Measurements from ENCODE around the gene RAP1GAP. TPM values are rescaled to one million over a fixed set of nuclear protein-coding genes. Genes with fewer than 3 reads are reported as not detected.

RAP1GAP gene
- total RNA-seq, 2 donors from 2014 or later: 46.5 to 104 TPM

DNA sequence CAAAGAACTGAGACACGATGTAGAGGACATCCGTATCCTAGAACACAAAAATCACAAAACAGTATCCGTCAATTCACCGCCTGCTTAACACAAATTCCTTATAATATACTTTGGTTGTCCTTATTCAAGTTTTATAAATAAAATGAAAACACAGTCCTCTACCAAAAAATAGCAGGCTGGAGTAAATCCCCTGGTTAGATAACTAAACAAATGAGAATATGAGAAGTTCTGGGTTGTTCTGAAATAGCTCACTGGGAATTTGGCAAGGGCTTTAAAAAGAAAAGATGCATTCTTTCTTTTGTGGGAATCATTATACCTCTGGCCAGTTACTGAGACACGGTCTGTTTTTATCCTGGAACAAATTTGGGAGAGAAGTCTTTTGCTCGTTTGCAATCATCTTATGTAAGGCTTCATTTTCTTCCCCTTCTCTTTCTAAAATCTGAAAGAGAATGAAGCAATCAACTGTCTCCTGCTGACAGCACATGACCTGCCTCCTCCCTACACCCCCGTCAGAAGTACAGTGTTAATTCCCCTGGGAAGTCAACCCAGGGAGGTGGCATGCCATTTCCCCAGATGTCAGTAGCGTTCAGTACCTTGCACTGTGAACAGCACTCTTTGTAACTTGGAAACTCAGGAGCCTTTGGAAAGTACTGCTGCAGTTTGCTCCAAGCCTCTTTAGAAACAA lies 37.1 kb upstream of the RAP1GAP start:
- intact Hi-C loops (cut with DNase I): no loop called here
- Histone ChIP-seq H3K4me1 (no peaks in the 10 kb centered on the region), H3K27me3 (no peaks in the 10 kb centered on the region), H3K9me3 (no peaks in the 10 kb centered on the region), H3K4me3 (no peak overlapping the region), H3K27ac (no peak overlapping the region), H3K36me3 (replicated peaks in 1 of 2; ENCODE audit: insufficient read depth in 1 of 2, low read depth in 2 of 2) (peaks cover 0 to 3% of the 10 kb centered on the region in 2 donors)
- WGBS, 2 donors: 70 to 83% methylated on average over 8 of the region's 8 CpGs
- ATAC-seq: no peak
- no peak for TF ChIP-seq POLR2A (IDR thresholded peaks at IDR 0.05)
- DNase-seq: peak in 2 of 4 donors; percentile 10 to 14

DNA sequence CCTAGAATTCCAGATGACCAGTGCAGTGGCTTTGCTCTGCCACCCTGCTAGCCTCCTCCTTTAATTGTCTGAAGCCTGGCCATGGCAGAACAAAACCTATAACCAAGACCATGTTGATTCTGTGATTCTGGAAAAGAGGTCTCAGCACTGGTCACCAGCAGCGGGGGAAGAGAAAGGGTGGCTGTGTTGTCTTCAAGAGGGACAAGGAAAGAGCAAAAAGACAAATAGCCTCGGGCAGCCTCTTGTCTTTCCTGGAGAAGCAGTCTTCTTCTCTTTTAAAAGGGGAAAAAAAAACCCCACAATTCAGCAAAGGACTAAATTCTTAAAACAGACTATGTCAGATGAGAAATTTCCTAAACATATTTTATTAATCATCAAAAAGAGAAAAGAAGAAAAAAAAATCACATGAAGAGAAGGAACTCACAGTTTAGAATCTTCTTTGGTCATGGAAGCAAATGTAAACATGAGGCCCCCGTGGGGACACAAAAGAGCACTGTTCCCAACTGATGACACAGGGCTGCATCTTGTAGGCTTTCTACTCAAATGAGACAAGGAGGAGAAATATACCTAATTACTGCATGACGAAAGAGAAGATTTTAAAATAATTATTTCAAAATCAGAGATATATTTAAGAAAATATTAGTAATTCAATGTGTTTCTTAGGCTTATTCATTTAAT lies 36.3 kb upstream of the RAP1GAP start:
- no peaks in the 10 kb centered on the region for H3K9me3 ChIP-seq
- no peak for DNase-seq
- H3K27me3 ChIP-seq: no peaks in the 10 kb centered on the region
- TF ChIP-seq, protein P1, sequence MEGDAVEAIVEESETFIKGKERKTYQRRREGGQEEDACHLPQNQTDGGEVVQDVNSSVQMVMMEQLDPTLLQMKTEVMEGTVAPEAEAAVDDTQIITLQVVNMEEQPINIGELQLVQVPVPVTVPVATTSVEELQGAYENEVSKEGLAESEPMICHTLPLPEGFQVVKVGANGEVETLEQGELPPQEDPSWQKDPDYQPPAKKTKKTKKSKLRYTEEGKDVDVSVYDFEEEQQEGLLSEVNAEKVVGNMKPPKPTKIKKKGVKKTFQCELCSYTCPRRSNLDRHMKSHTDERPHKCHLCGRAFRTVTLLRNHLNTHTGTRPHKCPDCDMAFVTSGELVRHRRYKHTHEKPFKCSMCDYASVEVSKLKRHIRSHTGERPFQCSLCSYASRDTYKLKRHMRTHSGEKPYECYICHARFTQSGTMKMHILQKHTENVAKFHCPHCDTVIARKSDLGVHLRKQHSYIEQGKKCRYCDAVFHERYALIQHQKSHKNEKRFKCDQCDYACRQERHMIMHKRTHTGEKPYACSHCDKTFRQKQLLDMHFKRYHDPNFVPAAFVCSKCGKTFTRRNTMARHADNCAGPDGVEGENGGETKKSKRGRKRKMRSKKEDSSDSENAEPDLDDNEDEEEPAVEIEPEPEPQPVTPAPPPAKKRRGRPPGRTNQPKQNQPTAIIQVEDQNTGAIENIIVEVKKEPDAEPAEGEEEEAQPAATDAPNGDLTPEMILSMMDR (IDR thresholded peaks at IDR 0.05): no peak
- no peak for TF ChIP-seq POLR2A (IDR thresholded peaks at IDR 0.05)
- intact Hi-C loops (cut with DNase I): no loop called here
- no peak for ATAC-seq
- 68% methylated on average over 4 of the region's 4 CpGs for WGBS, 2 donors
- H3K27ac ChIP-seq: no peak overlapping the region
- H3K4me1 ChIP-seq: no peaks in the 10 kb centered on the region
- peaks cover 0 to 3% of the 10 kb centered on the region in 2 donors for H3K36me3 ChIP-seq (replicated peaks in 1 of 2; ENCODE audit: insufficient read depth in 1 of 2, low read depth in 2 of 2)
- no peak overlapping the region for H3K4me3 ChIP-seq

DNA sequence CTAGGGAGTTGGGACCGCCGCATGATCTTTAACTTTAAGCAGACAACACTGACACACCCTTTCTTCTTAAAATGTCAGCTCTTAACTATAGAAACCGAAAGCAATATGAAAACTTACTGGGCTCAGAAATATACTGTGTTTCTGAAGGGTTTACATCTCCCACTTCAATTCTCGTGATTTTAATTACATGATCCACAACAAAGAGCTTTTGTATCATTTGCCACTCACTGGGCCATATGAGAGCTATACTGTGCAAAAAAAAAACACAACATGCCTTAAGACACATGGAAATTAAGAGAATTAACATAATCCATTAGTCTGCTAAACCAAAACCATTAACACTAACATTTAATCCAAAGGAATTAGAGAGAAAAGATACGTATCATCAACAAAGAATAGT lies 35.0 kb upstream of the RAP1GAP start:
- Histone ChIP-seq H3K27ac (no peak overlapping the region), H3K36me3 (replicated peaks in 1 of 2; ENCODE audit: insufficient read depth in 1 of 2, low read depth in 2 of 2) (peaks cover 0 to 3% of the 10 kb centered on the region in 2 donors), H3K9me3 (no peaks in the 10 kb centered on the region), H3K27me3 (no peaks in the 10 kb centered on the region), H3K4me3 (no peak overlapping the region), H3K4me1 (no peaks in the 10 kb centered on the region)
- no peak for ATAC-seq
- intact Hi-C loops (cut with DNase I): no loop called here
- WGBS, 2 donors: 91 to 93% methylated on average over 5 of the region's 5 CpGs
- TF ChIP-seq, protein P1 (IDR thresholded peaks at IDR 0.05): no peak
- DNase-seq: no peak

DNA sequence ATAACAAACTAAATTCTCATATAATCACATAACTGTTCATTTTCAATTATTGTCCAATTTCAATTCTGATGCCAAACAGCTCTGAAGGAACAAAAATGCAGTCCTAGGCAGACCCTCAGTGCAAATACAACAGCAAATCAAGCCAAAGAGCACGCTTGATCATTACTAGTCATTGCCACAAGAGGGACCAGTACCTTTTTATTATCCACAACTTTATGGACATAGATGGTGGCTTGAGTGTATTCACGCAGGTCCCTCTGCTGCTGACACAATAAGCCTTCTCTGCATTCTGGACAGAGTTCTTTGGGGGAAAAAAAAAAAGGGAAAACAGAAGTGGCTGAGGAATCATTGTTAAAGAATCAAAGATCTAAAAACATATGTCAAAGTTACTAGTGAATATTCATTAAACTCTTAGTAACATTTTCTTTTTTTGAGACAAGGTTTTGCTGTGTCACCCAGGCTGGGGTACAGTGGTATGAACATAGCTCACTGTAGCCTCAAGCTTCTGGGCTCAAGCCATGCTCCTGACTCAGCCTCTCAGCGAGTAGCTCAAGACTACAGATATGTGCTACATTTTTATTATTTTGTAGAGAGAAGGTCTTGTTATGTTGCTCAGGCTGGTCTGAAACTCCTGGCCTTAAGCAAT lies 34.3 kb upstream of the RAP1GAP start:
- Histone ChIP-seq H3K36me3 (replicated peaks in 1 of 2; ENCODE audit: insufficient read depth in 1 of 2, low read depth in 2 of 2) (peaks cover 0 to 3% of the 10 kb centered on the region in 2 donors), H3K27ac (no peak overlapping the region), H3K4me3 (no peak overlapping the region), H3K9me3 (no peaks in the 10 kb centered on the region), H3K4me1 (no peaks in the 10 kb centered on the region), H3K27me3 (no peaks in the 10 kb centered on the region)
- intact Hi-C loops (cut with DNase I): no loop called here
- TF ChIP-seq POLR2A (IDR thresholded peaks at IDR 0.05): no peak
- TF ChIP-seq, protein P1 (IDR thresholded peaks at IDR 0.05): peak; percentile 9 to 46 (median 37)
- ATAC-seq (no peak), DNase-seq (no peak)
- WGBS, 2 donors: 65 to 79% methylated on average over 3 of the region's 3 CpGs

DNA sequence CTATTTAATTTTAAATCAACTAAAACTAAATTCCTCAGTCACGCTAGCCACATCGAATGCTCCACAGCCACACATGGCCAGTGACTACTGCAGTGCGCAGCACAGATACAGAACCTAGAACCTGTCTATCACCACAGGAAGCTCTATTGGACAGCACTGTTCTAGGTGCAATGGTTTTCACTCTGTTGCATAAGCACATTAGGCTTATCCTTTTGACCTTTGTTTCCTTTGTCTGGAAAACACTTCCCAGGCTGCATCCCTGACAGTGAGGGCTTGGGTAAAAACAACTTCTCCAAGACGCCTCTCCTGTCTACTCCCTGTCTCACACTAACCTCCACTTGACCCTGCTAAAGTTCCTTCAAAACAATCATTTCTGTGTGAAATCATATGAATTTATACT lies 33.6 kb upstream of the RAP1GAP start:
- ATAC-seq (no peak), DNase-seq (no peak)
- TF ChIP-seq, protein P1 (IDR thresholded peaks at IDR 0.05): no peak
- no peak for TF ChIP-seq POLR2A (IDR thresholded peaks at IDR 0.05)
- 92 to 96% methylated on average over 4 of the region's 4 CpGs for WGBS, 2 donors
- intact Hi-C loops (cut with DNase I): no loop called here
- Histone ChIP-seq H3K27ac (no peak overlapping the region), H3K4me3 (no peak overlapping the region), H3K4me1 (no peaks in the 10 kb centered on the region), H3K36me3 (replicated peaks in 1 of 2; ENCODE audit: insufficient read depth in 1 of 2, low read depth in 2 of 2) (no peaks in the 10 kb centered on the region), H3K9me3 (no peaks in the 10 kb centered on the region), H3K27me3 (no peaks in the 10 kb centered on the region)
